Naive thymus-derived CD4-positive, alpha-beta T cell (primary cell): Measurements from ENCODE around the gene PTGES2. TPM values are rescaled to one million over a fixed set of nuclear protein-coding genes. Genes with fewer than 3 reads are reported as not detected.
A peak's percentile ranks its signal among the peaks of the same experiment; 100 is the strongest.

Experiments
- ATAC-seq: fragments of 150-1000 bp; cut with Tn5 transposase; 2 replicates; pipeline ENCODE4 v1.10.0; 2021; ENCODE audit warnings: mild to moderate bottlenecking, moderate library complexity
- CTCF ChIA-PET: fragments of 350-600 bp; sonication (Branson Sonifier 250); formaldehyde crosslinking; loops from one replicate; lab custom pipeline; 2021; ENCODE audit warnings: antibody characterized with exemption; lab: Charles Lee
- POLR2A ChIA-PET: fragments of 350-600 bp; sonication (Branson Sonifier 250); formaldehyde crosslinking; loops from one replicate; lab custom pipeline; 2021; ENCODE audit warnings: antibody characterized with exemption, inconsistent platforms; lab: Charles Lee
- DNase-seq, 9 donors: peaks; one replicate each; pipeline versions ENCODE4 v3.0.0 to v3.0.0-alpha.2; 2020 to 2022; ENCODE audit warnings: mixed read lengths in 1 of 9
- H3K27ac ChIP-seq: one replicate; pipeline ENCODE4 v1.7.0; 2013; ENCODE audit warnings: mild to moderate bottlenecking, low read depth, low read length, moderate library complexity
- H3K27me3 ChIP-seq, 2 donors: one replicate each; pipeline ENCODE4 v1.7.0; 2013; ENCODE audit warnings: low read length in 2 of 2, mild to moderate bottlenecking in 2 of 2, moderate library complexity in 2 of 2; ENCODE audit not compliant: control insufficient read depth in 2 of 2, insufficient read depth in 2 of 2
- H3K36me3 ChIP-seq, 3 experiments: 1 replicate in 2 of 3; 2 replicates in 1 of 3; pipeline ENCODE4 v1.7.0; 2013; ENCODE audit warnings: low read length in 3 of 3, mild to moderate bottlenecking in 3 of 3, moderate library complexity in 1 of 3; ENCODE audit not compliant: insufficient read depth in 3 of 3, control insufficient read depth in 2 of 3
- H3K4me1 ChIP-seq, 2 donors: one replicate each; pipeline ENCODE4 v1.7.0; 2013; ENCODE audit warnings: low read length in 2 of 2, mild to moderate bottlenecking in 2 of 2, moderate library complexity in 1 of 2; ENCODE audit not compliant: control insufficient read depth in 2 of 2, insufficient read depth in 2 of 2
- H3K4me3 ChIP-seq: 2 replicates; pipeline ENCODE4 v1.7.0; 2013; ENCODE audit warnings: mild to moderate bottlenecking, low read length
- H3K9me3 ChIP-seq, 3 experiments: 1 replicate in 2 of 3; 2 replicates in 1 of 3; pipeline ENCODE4 v1.7.0; 2013; ENCODE audit warnings: low read length in 3 of 3; ENCODE audit not compliant: control insufficient read depth in 2 of 3
- H3K27ac Mint-ChIP-seq, 9 donors: one replicate each; pipeline ENCODE4 v1.8.0; 2020 to 2022; ENCODE audit warnings: mixed read lengths in 9 of 9, mild to moderate bottlenecking in 8 of 9, moderate library complexity in 5 of 9, inconsistent platforms in 2 of 9
- H3K27me3 Mint-ChIP-seq, 5 donors: one replicate each; pipeline ENCODE4 v1.8.0; 2021 to 2022; ENCODE audit warnings: mixed read lengths in 5 of 5, mild to moderate bottlenecking in 1 of 5
- H3K36me3 Mint-ChIP-seq, 5 donors: one replicate each; pipeline ENCODE4 v1.8.0; 2020 to 2022; ENCODE audit warnings: mixed read lengths in 5 of 5, mild to moderate bottlenecking in 3 of 5, inconsistent platforms in 1 of 5
- H3K4me1 Mint-ChIP-seq, 7 donors: one replicate each; pipeline ENCODE4 v1.8.0; 2020 to 2022; ENCODE audit warnings: mixed read lengths in 7 of 7, mild to moderate bottlenecking in 3 of 7, inconsistent platforms in 1 of 7
- H3K4me3 Mint-ChIP-seq, 10 donors: one replicate each; pipeline ENCODE4 v1.8.0; 2020 to 2022; ENCODE audit warnings: mild to moderate bottlenecking in 10 of 10, mixed read lengths in 10 of 10, moderate library complexity in 6 of 10, inconsistent platforms in 2 of 10
- H3K9me3 Mint-ChIP-seq, 11 donors: one replicate each; pipeline ENCODE4 v1.8.0; 2020 to 2022; ENCODE audit warnings: mixed read lengths in 11 of 11, mild to moderate bottlenecking in 4 of 11, inconsistent platforms in 1 of 11, moderate library complexity in 1 of 11
- intact Hi-C, 2 donors: fragments of 100-400 bp; cut with micrococcal nuclease; formaldehyde crosslinking; loops; one replicate each; pipeline ENCODE4 v1.15.1; 2023
- polyA plus RNA-seq, 2 donors: library from polyadenylated mRNA; unstranded; fragments of 300-500 nt; fragmentation: Illumina TruSeq; gene quantifications; one replicate each; pipeline ENCODE4 v1.2.3, GENCODE V29; 2021
- total RNA-seq, 6 experiments: library from RNA in 5 of 6; stranded (reverse) in 5 of 6; gene quantifications; 1 replicate in 5 of 6; 2 replicates in 1 of 6; pipeline ENCODE4 v1.2.3 and lab custom pipeline; 2021 to 2026

Gene PTGES2
- total and polyA plus RNA-seq, 7 experiments from 2014 or later, result 32.3 to 70.8 (median 60.8) TPM

DNA sequence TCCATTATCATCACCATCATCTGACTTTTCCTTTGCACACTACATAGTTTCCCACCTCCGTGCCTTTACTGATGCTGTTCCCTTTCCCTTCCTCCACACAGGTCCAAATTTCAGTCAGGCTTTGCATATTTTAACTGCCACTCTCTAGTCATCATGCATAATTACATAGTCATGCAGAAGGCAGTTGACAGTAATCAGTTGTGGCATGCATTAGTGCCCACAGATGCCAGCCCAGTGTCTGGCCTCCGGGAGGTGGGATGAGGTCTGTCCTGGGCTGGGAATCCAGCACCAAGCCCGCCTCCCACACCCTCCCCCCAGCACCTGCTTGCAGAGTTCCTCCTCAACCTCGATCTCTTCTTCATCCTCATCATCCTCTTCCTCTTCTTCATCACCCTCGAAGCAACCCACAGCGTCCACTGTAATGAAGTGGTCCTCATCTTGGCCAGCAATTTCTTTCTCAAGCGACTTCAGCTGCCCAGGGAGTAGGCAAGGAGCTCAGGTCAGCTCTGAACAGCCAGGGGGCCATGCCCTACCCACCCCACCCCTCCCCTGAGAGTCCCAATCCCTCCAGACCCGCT, 41.3 kb upstream of the PTGES2 start:
- Mint-ChIP-seq H3K36me3 (peaks cover 5 to 26% (median 10%) of the 10 kb centered on the region in 5 donors), H3K4me1 (peaks cover 0 to 2% (median 0%) of the 10 kb centered on the region in 7 donors), H3K4me3 (no peak overlapping the region), H3K27me3 (no peaks in the 10 kb centered on the region), H3K9me3 (no peaks in the 10 kb centered on the region), H3K27ac (peak overlapping the region in 2 of 9 donors; percentile 63 to 65)
- ATAC-seq (no peak), DNase-seq (no peak)
- no peaks in the 10 kb centered on the region for H3K4me1 ChIP-seq
- no peaks in the 10 kb centered on the region for H3K27me3 ChIP-seq
- no peak overlapping the region for H3K27ac ChIP-seq
- no peak overlapping the region for H3K4me3 ChIP-seq
- peaks cover 0 to 67% (median 5%) of the 10 kb centered on the region in 3 experiments for H3K36me3 ChIP-seq
- H3K9me3 ChIP-seq, result no peaks in the 10 kb centered on the region
- ChIA-PET CTCF (interaction anchor here (0.6 kb wide), 1 partner anchor 13 kb away, joined by 3 read pairs; no protein-coding TSS in a partner anchor), POLR2A (interaction anchor here (0.6 kb wide), 1 partner anchor 17 kb away, joined by 3 read pairs; no protein-coding TSS in a partner anchor)
- intact Hi-C loops, result no loop called here

DNA sequence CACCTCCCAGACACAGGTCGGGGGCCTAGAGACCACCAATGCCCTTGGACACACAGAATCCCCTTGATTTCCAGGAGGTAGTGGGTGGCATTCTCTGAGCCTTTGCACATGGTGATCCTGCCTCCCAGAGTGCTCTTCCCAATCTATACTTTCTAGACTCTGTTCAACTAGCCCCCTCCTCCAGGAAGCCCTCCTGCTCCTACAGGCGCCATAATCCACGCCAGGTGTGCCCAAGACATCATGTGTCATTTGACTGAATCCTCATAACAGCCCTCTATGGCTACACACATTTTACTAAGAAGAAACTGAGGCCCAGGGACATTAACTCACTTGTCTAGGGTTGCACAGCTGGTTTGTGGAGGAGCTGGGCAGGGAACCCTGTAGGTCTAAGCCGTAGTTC, 39.7 kb upstream of the PTGES2 start:
- Mint-ChIP-seq H3K27me3 (no peaks in the 10 kb centered on the region), H3K4me1 (peaks cover 0 to 8% (median 6%) of the 10 kb centered on the region in 7 donors), H3K27ac (peak overlapping the region in 3 of 9 donors; percentile 32 to 48 (median 34)), H3K36me3 (peaks cover 5 to 29% (median 13%) of the 10 kb centered on the region in 5 donors), H3K9me3 (no peaks in the 10 kb centered on the region), H3K4me3 (no peak overlapping the region)
- no peak overlapping the region for H3K4me3 ChIP-seq
- peaks cover 0 to 78% (median 5%) of the 10 kb centered on the region in 3 experiments for H3K36me3 ChIP-seq
- H3K27ac ChIP-seq, result no peak overlapping the region
- H3K27me3 ChIP-seq, result no peaks in the 10 kb centered on the region
- ChIA-PET POLR2A (no interaction called here), CTCF (interaction anchor here (0.6 kb wide), 1 partner anchor 258 kb away, joined by 3 read pairs; no protein-coding TSS in a partner anchor)
- H3K4me1 ChIP-seq, result no peaks in the 10 kb centered on the region
- ATAC-seq, result no peak
- DNase-seq, result no peak
- intact Hi-C loops, result no loop called here
- H3K9me3 ChIP-seq, result no peaks in the 10 kb centered on the region

DNA sequence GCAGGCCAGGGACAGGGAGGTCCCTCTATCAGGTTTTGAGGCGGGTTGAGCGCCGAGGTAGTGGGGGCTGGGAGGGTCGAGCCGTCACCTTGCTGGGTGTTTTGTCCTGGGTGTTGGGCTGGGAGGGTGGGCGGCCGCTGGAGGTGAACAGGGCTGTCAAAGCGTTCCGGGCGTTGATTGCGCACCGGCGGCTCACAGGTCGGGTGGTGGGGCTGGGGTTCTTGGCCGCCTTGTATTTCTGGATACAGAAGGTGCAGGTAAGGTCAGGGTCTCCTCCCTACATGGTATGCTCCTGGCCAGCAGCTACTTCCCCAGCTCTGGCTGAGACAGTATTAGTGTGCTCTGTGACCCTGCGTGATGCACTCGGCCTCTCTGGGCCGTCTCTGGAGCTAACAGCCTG, 38.6 kb upstream of the PTGES2 start:
- Mint-ChIP-seq H3K27ac (peak overlapping the region in 1 of 9 donors; percentile 17), H3K36me3 (peaks cover 5 to 29% (median 13%) of the 10 kb centered on the region in 5 donors), H3K4me1 (peaks cover 0 to 18% (median 11%) of the 10 kb centered on the region in 7 donors), H3K27me3 (no peaks in the 10 kb centered on the region), H3K4me3 (no peak overlapping the region), H3K9me3 (no peaks in the 10 kb centered on the region)
- H3K36me3 ChIP-seq, result peaks cover 0 to 78% (median 5%) of the 10 kb centered on the region in 3 experiments
- peaks cover 4% of the 10 kb centered on the region in 2 donors for H3K4me1 ChIP-seq
- no peaks in the 10 kb centered on the region for H3K27me3 ChIP-seq
- H3K9me3 ChIP-seq, result no peaks in the 10 kb centered on the region
- no peak for ATAC-seq
- DNase-seq, result no peak
- POLR2A ChIA-PET, result interaction anchor here (1.8 kb wide), 1 partner anchor 9 kb away, joined by 5 read pairs; no protein-coding TSS in a partner anchor
- no peak overlapping the region for H3K27ac ChIP-seq
- CTCF ChIA-PET, result interaction anchor here (0.9 kb wide), 1 partner anchor 175 kb away, joined by 3 read pairs; no protein-coding TSS in a partner anchor
- intact Hi-C loops, result no loop called here
- H3K4me3 ChIP-seq, result no peak overlapping the region

DNA sequence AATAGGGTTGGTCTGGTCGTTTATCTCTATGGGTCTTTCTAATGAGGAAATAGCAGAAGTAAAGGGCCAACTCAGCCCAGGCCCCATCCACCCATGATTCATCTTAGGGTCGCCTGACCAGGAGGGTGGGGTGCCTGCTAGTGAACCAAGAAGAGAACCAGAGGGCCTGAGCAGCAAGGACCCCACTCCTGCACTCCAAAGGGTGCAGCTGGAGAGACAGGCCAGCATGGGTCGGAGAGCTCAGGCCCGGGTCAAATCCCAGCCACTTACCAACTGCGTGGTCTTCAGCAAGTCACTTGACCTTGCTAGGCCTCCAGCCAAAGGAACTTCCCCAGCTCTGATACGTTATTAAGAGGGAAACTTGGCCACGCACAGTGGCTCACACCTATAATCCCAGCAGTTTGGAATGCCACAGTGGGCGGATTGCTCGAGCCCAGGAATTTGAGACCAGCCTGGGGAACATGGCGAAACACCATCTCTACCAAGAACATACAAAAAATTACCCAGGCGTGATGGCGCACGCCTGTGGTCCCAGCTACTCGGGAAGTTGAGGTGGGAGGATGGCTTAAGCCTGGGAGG, 36.9 kb upstream of the PTGES2 start:
- Mint-ChIP-seq H3K4me1 (peaks cover 0 to 26% (median 18%) of the 10 kb centered on the region in 7 donors), H3K27me3 (no peaks in the 10 kb centered on the region), H3K27ac (peak overlapping the region in 1 of 9 donors; percentile 33), H3K9me3 (no peaks in the 10 kb centered on the region), H3K36me3 (peaks cover 5 to 29% (median 13%) of the 10 kb centered on the region in 5 donors), H3K4me3 (no peak overlapping the region)
- peaks cover 0 to 60% (median 5%) of the 10 kb centered on the region in 3 experiments for H3K36me3 ChIP-seq
- ChIA-PET CTCF (no interaction called here), POLR2A (interaction anchor here (1.8 kb wide), 1 partner anchor 10 kb away, joined by 5 read pairs; no protein-coding TSS in a partner anchor)
- ATAC-seq, result no peak
- H3K27ac ChIP-seq, result no peak overlapping the region
- no peaks in the 10 kb centered on the region for H3K9me3 ChIP-seq
- no peak for DNase-seq
- peaks cover 9 to 10% of the 10 kb centered on the region in 2 donors for H3K4me1 ChIP-seq
- intact Hi-C loops, result no loop called here
- no peaks in the 10 kb centered on the region for H3K27me3 ChIP-seq
- H3K4me3 ChIP-seq, result no peak overlapping the region

DNA sequence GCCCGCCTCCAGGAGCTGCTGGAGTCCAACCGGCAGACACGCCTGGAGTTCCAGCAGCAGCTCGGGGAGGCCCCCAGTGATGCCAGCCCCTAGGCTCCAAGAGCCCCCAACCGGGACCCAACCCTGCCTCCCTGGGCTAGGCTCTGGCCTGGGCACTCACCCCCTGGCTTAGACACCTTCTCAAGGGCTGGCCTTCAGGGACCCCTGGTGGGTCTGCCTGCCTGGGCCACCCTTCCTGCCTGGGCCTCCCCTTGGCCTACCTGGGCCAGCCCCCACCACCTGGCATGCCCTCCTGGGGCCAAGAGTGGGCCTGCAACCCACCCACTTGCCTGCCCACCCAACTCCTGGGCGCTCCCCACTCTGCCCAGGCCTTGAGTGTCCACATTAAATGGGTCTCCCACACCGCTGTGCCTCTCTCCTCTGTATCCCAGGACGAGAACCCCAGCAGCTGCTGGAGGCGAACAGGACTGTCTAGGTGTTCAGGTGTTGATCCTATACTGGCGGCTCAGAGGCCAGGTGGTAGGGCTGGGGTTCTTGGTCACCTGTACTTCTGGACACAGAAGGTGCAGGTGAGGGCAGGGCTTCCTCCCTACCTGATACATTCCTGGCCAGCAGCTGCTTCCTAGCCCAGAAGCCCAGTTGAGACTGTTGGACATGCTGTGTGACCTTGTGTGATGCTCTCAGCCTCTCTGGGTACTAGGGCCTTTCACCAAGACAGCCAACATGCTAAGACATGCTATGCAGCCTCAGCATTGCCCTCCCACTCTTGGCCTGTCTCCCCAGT, 36.2 kb upstream of the PTGES2 start:
- ChIA-PET CTCF (no interaction called here), POLR2A (no interaction called here)
- Mint-ChIP-seq H3K9me3 (no peaks in the 10 kb centered on the region), H3K4me1 (peaks cover 0 to 30% (median 21%) of the 10 kb centered on the region in 7 donors), H3K4me3 (no peak overlapping the region), H3K36me3 (peaks cover 3 to 27% (median 11%) of the 10 kb centered on the region in 5 donors), H3K27ac (peak overlapping the region in 1 of 9 donors; percentile 33), H3K27me3 (no peaks in the 10 kb centered on the region)
- Histone ChIP-seq H3K4me3 (no peak overlapping the region), H3K36me3 (peaks cover 0 to 54% (median 5%) of the 10 kb centered on the region in 3 experiments), H3K9me3 (no peaks in the 10 kb centered on the region), H3K27ac (no peak overlapping the region), H3K27me3 (no peaks in the 10 kb centered on the region), H3K4me1 (peaks cover 11 to 12% of the 10 kb centered on the region in 2 donors)
- ATAC-seq (no peak), DNase-seq (no peak)
- intact Hi-C loops, result no loop called here

DNA sequence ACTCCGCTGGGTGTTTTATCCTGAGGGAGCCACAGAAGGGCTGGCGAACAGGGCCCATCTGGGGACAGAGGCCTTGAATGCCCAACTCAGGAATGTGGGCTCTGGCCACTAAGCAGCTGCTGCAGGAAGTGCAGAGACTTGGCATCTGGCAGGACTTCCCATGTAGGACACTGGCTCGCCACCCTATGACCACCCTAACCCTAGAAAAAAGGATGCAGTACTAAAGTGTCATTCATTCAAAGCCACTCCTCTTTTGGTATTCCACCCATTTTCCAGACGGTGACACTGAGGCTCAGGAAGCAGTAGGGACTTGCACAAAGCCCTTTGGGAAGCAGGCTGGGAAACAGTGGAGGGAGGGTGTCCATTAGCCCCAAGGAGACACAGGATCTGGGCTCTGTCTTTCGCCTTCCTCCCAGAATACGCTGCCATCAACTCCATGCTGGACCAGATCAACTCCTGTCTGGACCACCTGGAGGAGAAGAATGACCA, 35.5 kb upstream of the PTGES2 start:
- ChIA-PET CTCF (no interaction called here), POLR2A (no interaction called here)
- H3K27me3 Mint-ChIP-seq, result no peaks in the 10 kb centered on the region
- no peaks in the 10 kb centered on the region for H3K9me3 ChIP-seq
- peaks cover 11 to 12% of the 10 kb centered on the region in 2 donors for H3K4me1 ChIP-seq
- no peak overlapping the region for H3K27ac ChIP-seq
- intact Hi-C loops, result no loop called here
- H3K36me3 Mint-ChIP-seq, result peaks cover 0 to 24% (median 7%) of the 10 kb centered on the region in 5 donors
- H3K4me1 Mint-ChIP-seq, result peaks cover 0 to 30% (median 21%) of the 10 kb centered on the region in 7 donors
- H3K9me3 Mint-ChIP-seq, result no peaks in the 10 kb centered on the region
- DNase-seq, result no peak
- H3K27ac Mint-ChIP-seq, result peak overlapping the region in 1 of 9 donors; percentile 38
- peak overlapping the region in 1 of 10 donors; percentile 12 for H3K4me3 Mint-ChIP-seq
- H3K4me3 ChIP-seq, result no peak overlapping the region
- H3K27me3 ChIP-seq, result no peaks in the 10 kb centered on the region
- peaks cover 0 to 47% (median 5%) of the 10 kb centered on the region in 3 experiments for H3K36me3 ChIP-seq
- no peak for ATAC-seq
